Caco-2 (cell line): ENCODE results near the gene ZNF296. TPM values are rescaled to one million over a fixed set of nuclear protein-coding genes. Genes with fewer than 3 reads are reported as not detected.
A peak's percentile ranks its signal among the peaks of the same experiment; 100 is the strongest.

ENCODE experiments used
- BruUV-seq: library from RNA; stranded (reverse); fragments of 400-500 nt; replicated peaks from 2 replicates; lab custom pipeline; 2021; lab: Mats Ljungman, UMichigan
- CTCF ChIA-PET: fragments of 300-600 bp; sonication (Branson Sonifier 250); formaldehyde crosslinking; loops from one replicate; lab custom pipeline; 2022; ENCODE audit warnings: antibody characterized with exemption; lab: Charles Lee
- POLR2A ChIA-PET: fragments of 300-600 bp; sonication (Branson Sonifier 250); formaldehyde crosslinking; loops from one replicate; lab custom pipeline; 2022; ENCODE audit warnings: antibody characterized with exemption; lab: Charles Lee
- DNase-seq, 2 experiments: peaks; one replicate each; pipeline versions ENCODE4 v3.0.0 to v3.0.0-alpha.2; 2020 to 2022
- H3K27me3 ChIP-seq: replicated peaks from 2 replicates; pipeline ENCODE4 v1.6.0; 2011; ENCODE audit warnings: low read length; ENCODE audit not compliant: control insufficient read depth, insufficient read depth
- H3K36me3 ChIP-seq: 2 replicates; pipeline ENCODE4 v1.5.1; 2011; ENCODE audit warnings: low read length; ENCODE audit not compliant: control insufficient read depth, insufficient read depth
- H3K4me1 ChIP-seq: fragments of 250-450 bp; sonication (Bioruptor Pico); 2 replicates; pipeline ENCODE4 v1.5.1; 2020; ENCODE audit warnings: mild to moderate bottlenecking
- H3K4me3 ChIP-seq: 2 replicates; pipeline ENCODE4 v1.5.1; 2011; ENCODE audit warnings: low read depth, mild to moderate bottlenecking, control low read depth, low read length
- H3K9me3 ChIP-seq: fragments of 250-450 bp; sonication (Bioruptor Pico); 2 replicates; pipeline ENCODE4 v1.5.1; 2020; ENCODE audit warnings: mild to moderate bottlenecking, moderate library complexity
- H3K27ac Mint-ChIP-seq: one replicate; pipeline ENCODE4 v1.8.0; 2022; ENCODE audit warnings: mixed read lengths; ENCODE audit not compliant: unreplicated experiment
- H3K27me3 Mint-ChIP-seq: one replicate; pipeline ENCODE4 v1.8.0; 2022; ENCODE audit warnings: mixed read lengths; ENCODE audit not compliant: insufficient read depth, unreplicated experiment
- H3K36me3 Mint-ChIP-seq: one replicate; pipeline ENCODE4 v1.8.0; 2022; ENCODE audit warnings: mild to moderate bottlenecking, mixed read lengths; ENCODE audit not compliant: insufficient read depth, unreplicated experiment
- H3K4me1 Mint-ChIP-seq: one replicate; pipeline ENCODE4 v1.8.0; 2022; ENCODE audit warnings: low read depth, mixed read lengths; ENCODE audit not compliant: unreplicated experiment
- H3K4me3 Mint-ChIP-seq: one replicate; pipeline ENCODE4 v1.8.0; 2022; ENCODE audit warnings: mild to moderate bottlenecking, moderate library complexity, mixed read lengths; ENCODE audit not compliant: unreplicated experiment
- H3K9me3 Mint-ChIP-seq: one replicate; pipeline ENCODE4 v1.8.0; 2022; ENCODE audit warnings: mixed read lengths; ENCODE audit not compliant: unreplicated experiment
- intact Hi-C: fragments of 100-400 bp; cut with micrococcal nuclease; formaldehyde crosslinking; loops from one replicate; pipeline ENCODE4 v1.10.0; 2022; ENCODE audit not compliant: unreplicated experiment
- total RNA-seq: library from RNA; stranded (reverse); gene quantifications from 2 replicates; pipeline ENCODE4 v1.2.3, GENCODE V29; 2022
- TF ChIP-seq, protein P1 (sequence below), 2 experiments: fragments of 200-600 bp in 1 of 2; IDR thresholded peaks; 1 replicate in 1 of 2; 2 replicates in 1 of 2; pipeline versions ENCODE4 v1.5.1 to v1.8.0; 2011 to 2022; ENCODE audit warnings: antibody characterized with exemption in 1 of 2, control low read depth in 1 of 2, inconsistent platforms in 1 of 2, low read depth in 1 of 2, low read length in 1 of 2, mild to moderate bottlenecking in 1 of 2, moderate library complexity in 1 of 2; ENCODE audit not compliant: insufficient read depth in 1 of 2, severe bottlenecking in 1 of 2, unreplicated experiment in 1 of 2

ZNF296 gene
- total RNA-seq, 1 experiment from 2014 or later, result 9.4 TPM

DNA sequence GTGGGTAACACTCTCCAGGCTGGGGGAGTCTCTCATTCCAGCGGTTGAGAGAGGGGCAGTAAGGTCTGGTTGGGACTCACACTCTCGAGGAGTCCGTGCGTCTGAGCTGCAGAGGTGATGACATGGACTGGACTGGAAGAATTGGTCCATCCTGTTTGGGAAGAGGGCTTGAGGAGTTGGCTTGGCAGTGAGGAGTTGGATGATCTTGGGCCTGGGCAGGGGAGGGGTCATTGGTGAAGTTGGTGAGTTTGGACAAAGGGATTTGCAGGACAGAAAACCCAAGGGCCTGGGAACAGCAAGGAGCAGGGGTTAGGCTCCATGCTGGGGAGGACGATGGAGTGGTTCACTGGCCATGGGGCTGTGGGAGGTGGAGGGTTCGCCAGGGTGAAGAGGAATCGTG lies 20.4 kb upstream of the ZNF296 start:
- H3K4me3 Mint-ChIP-seq, result no peak overlapping the region
- peaks cover 31% of the 10 kb centered on the region for H3K36me3 Mint-ChIP-seq
- POLR2A ChIA-PET, result no interaction called here
- no peaks in the 10 kb centered on the region for H3K36me3 ChIP-seq
- H3K27ac Mint-ChIP-seq, result peak overlapping the region; percentile 16
- peaks cover 30% of the 10 kb centered on the region for H3K4me1 Mint-ChIP-seq
- no TSS peak for BruUV-seq
- CTCF ChIA-PET, result no interaction called here
- TF ChIP-seq, protein P1, sequence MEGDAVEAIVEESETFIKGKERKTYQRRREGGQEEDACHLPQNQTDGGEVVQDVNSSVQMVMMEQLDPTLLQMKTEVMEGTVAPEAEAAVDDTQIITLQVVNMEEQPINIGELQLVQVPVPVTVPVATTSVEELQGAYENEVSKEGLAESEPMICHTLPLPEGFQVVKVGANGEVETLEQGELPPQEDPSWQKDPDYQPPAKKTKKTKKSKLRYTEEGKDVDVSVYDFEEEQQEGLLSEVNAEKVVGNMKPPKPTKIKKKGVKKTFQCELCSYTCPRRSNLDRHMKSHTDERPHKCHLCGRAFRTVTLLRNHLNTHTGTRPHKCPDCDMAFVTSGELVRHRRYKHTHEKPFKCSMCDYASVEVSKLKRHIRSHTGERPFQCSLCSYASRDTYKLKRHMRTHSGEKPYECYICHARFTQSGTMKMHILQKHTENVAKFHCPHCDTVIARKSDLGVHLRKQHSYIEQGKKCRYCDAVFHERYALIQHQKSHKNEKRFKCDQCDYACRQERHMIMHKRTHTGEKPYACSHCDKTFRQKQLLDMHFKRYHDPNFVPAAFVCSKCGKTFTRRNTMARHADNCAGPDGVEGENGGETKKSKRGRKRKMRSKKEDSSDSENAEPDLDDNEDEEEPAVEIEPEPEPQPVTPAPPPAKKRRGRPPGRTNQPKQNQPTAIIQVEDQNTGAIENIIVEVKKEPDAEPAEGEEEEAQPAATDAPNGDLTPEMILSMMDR (IDR thresholded peaks at IDR 0.05; ENCODE audit: insufficient read depth in 1 of 2, low read depth in 1 of 2, low read length in 1 of 2, severe bottlenecking in 1 of 2, unreplicated experiment in 1 of 2), result no peak
- H3K4me3 ChIP-seq, result no peak overlapping the region
- H3K9me3 Mint-ChIP-seq, result no peaks in the 10 kb centered on the region
- H3K27me3 ChIP-seq, result no peaks in the 10 kb centered on the region
- H3K27me3 Mint-ChIP-seq, result no peaks in the 10 kb centered on the region
- intact Hi-C loops, result no loop called here
- H3K9me3 ChIP-seq, result no peaks in the 10 kb centered on the region
- H3K4me1 ChIP-seq, result peaks cover 18% of the 10 kb centered on the region
- DNase-seq, result no peak

DNA sequence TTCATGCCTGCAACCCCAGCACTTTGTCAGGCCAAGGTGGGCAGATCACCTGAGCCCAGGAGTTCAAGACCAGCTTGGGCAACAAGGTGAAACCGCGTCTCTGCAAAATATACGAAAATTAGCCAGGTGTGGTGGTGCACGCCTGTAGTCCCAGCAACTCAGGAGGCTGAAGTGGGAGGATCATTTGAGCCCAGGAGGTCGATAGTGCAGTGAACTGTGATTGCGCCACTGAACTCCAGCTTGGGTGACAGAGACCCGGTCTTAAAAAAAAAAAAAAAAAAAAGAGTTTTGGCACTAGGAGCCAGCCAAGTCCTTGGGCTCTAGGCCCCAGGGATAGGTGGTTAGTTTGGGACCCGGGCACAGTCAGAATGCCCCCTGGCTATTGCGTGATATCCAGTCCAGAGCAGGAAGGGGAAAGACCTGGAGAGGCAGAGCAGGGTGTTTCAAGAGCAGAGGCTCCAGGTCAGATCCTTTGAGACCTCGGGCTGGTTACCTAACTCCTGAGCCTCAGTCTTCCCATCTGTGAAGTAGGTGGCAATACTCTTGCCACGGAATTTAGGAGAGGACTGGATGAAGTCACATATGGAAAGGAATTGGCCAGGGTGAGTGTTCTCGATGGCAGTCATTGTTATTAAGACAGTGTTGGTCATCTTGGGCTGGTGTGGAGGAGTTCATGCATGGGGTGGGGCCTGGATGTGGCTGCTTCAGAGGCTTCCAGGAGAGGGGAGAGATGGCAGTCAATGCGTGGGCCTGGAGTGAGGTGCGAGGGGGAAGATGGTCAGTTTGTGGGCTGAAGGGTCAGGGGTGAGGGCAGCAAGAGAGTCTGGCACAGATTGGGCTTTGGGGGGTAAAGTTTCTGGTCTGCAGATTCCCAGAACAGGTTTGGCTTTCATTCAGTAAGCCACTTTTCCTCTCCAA lies 19.5 kb upstream of the ZNF296 start:
- H3K36me3 ChIP-seq, result no peaks in the 10 kb centered on the region
- DNase-seq, result no peak
- Mint-ChIP-seq H3K9me3 (no peaks in the 10 kb centered on the region), H3K27me3 (no peaks in the 10 kb centered on the region), H3K4me1 (peaks cover 33% of the 10 kb centered on the region), H3K27ac (no peak overlapping the region), H3K4me3 (no peak overlapping the region), H3K36me3 (peaks cover 39% of the 10 kb centered on the region)
- no peaks in the 10 kb centered on the region for H3K27me3 ChIP-seq
- no peak overlapping the region for H3K4me3 ChIP-seq
- intact Hi-C loops, result no loop called here
- peaks cover 18% of the 10 kb centered on the region for H3K4me1 ChIP-seq
- ChIA-PET CTCF (no interaction called here), POLR2A (no interaction called here)
- TF ChIP-seq, protein P1 (IDR thresholded peaks at IDR 0.05; ENCODE audit: insufficient read depth in 1 of 2, low read depth in 1 of 2, low read length in 1 of 2, severe bottlenecking in 1 of 2, unreplicated experiment in 1 of 2), result no peak
- H3K9me3 ChIP-seq, result no peaks in the 10 kb centered on the region
- BruUV-seq, result no TSS peak

DNA sequence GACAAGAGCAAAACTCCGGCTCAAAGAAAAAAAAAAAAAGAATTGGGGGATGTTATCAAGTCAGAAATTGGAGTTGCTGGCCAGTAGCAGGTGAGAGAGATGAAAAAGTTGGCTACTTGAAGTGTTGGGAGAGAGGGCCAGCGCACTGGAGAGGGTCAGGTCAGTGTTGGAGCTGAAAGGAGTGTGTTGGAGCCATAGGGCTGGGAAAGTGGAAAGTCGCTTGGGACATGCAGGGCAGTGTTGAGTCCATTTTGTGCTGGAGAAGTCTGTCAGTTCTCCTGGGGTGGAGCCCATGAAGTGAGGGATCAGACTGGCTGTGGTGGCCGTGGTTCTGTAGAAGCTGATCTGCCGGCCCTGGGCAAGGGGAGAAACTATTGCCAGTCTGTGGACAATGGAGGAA lies 18.4 kb upstream of the ZNF296 start:
- TF ChIP-seq, protein P1 (IDR thresholded peaks at IDR 0.05; ENCODE audit: insufficient read depth in 1 of 2, low read depth in 1 of 2, low read length in 1 of 2, severe bottlenecking in 1 of 2, unreplicated experiment in 1 of 2), result no peak
- H3K4me3 Mint-ChIP-seq, result peak overlapping the region; percentile 84
- H3K4me1 Mint-ChIP-seq, result peaks cover 31% of the 10 kb centered on the region
- no peaks in the 10 kb centered on the region for H3K9me3 Mint-ChIP-seq
- no TSS peak for BruUV-seq
- no peaks in the 10 kb centered on the region for H3K27me3 Mint-ChIP-seq
- ChIA-PET CTCF (interaction anchor here (0.6 kb wide), 1 partner anchor 22 kb away, joined by 5 read pairs; no protein-coding TSS in a partner anchor), POLR2A (interaction anchor here (0.6 kb wide), 1 partner anchor 51 kb away, joined by 4 read pairs; no protein-coding TSS in a partner anchor)
- no peak for DNase-seq
- Histone ChIP-seq H3K4me1 (peaks cover 15% of the 10 kb centered on the region; the same call in 1 of the 2 replicates), H3K27me3 (no peaks in the 10 kb centered on the region), H3K4me3 (no peak overlapping the region), H3K36me3 (no peaks in the 10 kb centered on the region), H3K9me3 (no peaks in the 10 kb centered on the region)
- H3K36me3 Mint-ChIP-seq, result peaks cover 45% of the 10 kb centered on the region
- H3K27ac Mint-ChIP-seq, result no peak overlapping the region
- intact Hi-C loops, result loop anchor here (5.0 kb wide), 1 partner anchor 33 kb away; no protein-coding TSS in a partner anchor
